HCT116 (cell line): ENCODE data around the gene KIN. TPM values are rescaled to one million over a fixed set of nuclear protein-coding genes. Genes with fewer than 3 reads are reported as not detected.
A peak's percentile ranks its signal among the peaks of the same experiment; 100 is the strongest.

Experiments used
- ATAC-seq: fragments of 200-7000 bp; cut with Tn5 transposase; 2 replicates; pipeline ENCODE4 v1.9.1; 2020; ENCODE audit warnings: mild to moderate bottlenecking, moderate library complexity
- BruUV-seq: library from RNA; stranded (reverse); fragments of 400-500 nt; replicated peaks from 2 replicates; lab custom pipeline; 2021; lab: Mats Ljungman, UMichigan
- CTCF ChIA-PET: fragments of 300-600 bp; sonication (Branson Sonifier 250); formaldehyde crosslinking; loops from one replicate; lab custom pipeline; 2021; ENCODE audit warnings: antibody characterized with exemption; lab: Charles Lee
- POLR2A ChIA-PET: fragments of 300-600, 350-600 bp; sonication (Branson Sonifier 250); formaldehyde crosslinking; loops from one replicate; lab custom pipeline; 2021; ENCODE audit warnings: antibody characterized with exemption; lab: Charles Lee
- RAD21 ChIA-PET, 2 experiments: fragments of 300-600 bp; sonication (Branson Sonifier 250); formaldehyde crosslinking; loops; one replicate each; lab custom pipeline; 2023; ENCODE audit warnings: low total read pairs in 2 of 2; ENCODE audit not compliant: uncharacterized antibody in 2 of 2, unreplicated experiment in 2 of 2, low non-redundant PET in 1 of 2; lab: Charles Lee
- DNase-seq: peaks from one replicate; pipeline ENCODE4 v3.0.0-alpha.2; 2010; ENCODE audit warnings: low read depth, low spot score
- H2AFZ ChIP-seq: fragments of 200-600 bp; shearing (Covaris generic), sonication (generic); 2 replicates; pipeline ENCODE4 v1.6.1; 2017; ENCODE audit warnings: low read depth, mixed run types, mixed read lengths, antibody characterized with exemption, low read length; ENCODE audit not compliant: poor library complexity, severe bottlenecking
- H3K27ac ChIP-seq: 2 replicates; pipeline ENCODE4 v1.5.1; 2012; ENCODE audit warnings: low read depth, low read length
- H3K27me3 ChIP-seq: fragments of 200-600 bp; sonication (generic); 2 replicates; pipeline ENCODE4 v1.6.1; 2016; ENCODE audit warnings: mixed run types, low read length, mixed read lengths; ENCODE audit not compliant: insufficient read depth
- H3K36me3 ChIP-seq, 2 experiments: fragments of 200-500 bp in 1 of 2; fragments of 200-600 bp in 1 of 2; sonication (Bioruptor generic) in 1 of 2; sonication (generic) in 1 of 2; 2 replicates each; pipeline versions ENCODE4 v1.5.1 to v1.6.1; 2014 to 2016; ENCODE audit warnings: low read length in 2 of 2, inconsistent platforms in 1 of 2, mixed read lengths in 1 of 2, mixed run types in 1 of 2; ENCODE audit not compliant: insufficient read depth in 2 of 2, control insufficient read depth in 1 of 2
- H3K4me1 ChIP-seq, 2 experiments: fragments of 200-600 bp in 1 of 2; sonication (generic) in 1 of 2; 2 replicates each; pipeline versions ENCODE4 v1.5.1 to v1.6.1; 2012 to 2017; ENCODE audit warnings: low read length in 2 of 2, inconsistent platforms in 1 of 2, mild to moderate bottlenecking in 1 of 2, mixed read lengths in 1 of 2, mixed run types in 1 of 2, moderate library complexity in 1 of 2; ENCODE audit not compliant: insufficient read depth in 2 of 2, control insufficient read depth in 1 of 2
- H3K4me2 ChIP-seq: fragments of 200-600 bp; sonication (generic); 2 replicates; pipeline ENCODE4 v1.6.1; 2017; ENCODE audit warnings: mixed run types, low read length, mixed read lengths
- H3K4me3 ChIP-seq, 2 experiments: fragments of 200-600 bp in 1 of 2; sonication (generic) in 1 of 2; replicated peaks in 1 of 2; 2 replicates each; pipeline ENCODE4 v1.5.1; 2011 to 2016; ENCODE audit warnings: low read length in 2 of 2, control low read depth in 1 of 2, low read depth in 1 of 2, mild to moderate bottlenecking in 1 of 2, mixed read lengths in 1 of 2, mixed run types in 1 of 2
- H3K79me2 ChIP-seq: fragments of 200-600 bp; sonication (generic); 2 replicates; pipeline ENCODE4 v1.6.1; 2017; ENCODE audit warnings: mild to moderate bottlenecking, mixed run types, low read length, moderate library complexity, mixed read lengths; ENCODE audit not compliant: insufficient read depth
- H3K9ac ChIP-seq: fragments of 200-600 bp; sonication (generic); 2 replicates; pipeline ENCODE4 v1.6.1; 2016; ENCODE audit warnings: low read length, mixed read lengths
- H3K9me2 ChIP-seq: fragments of 200-600 bp; sonication (generic), shearing (Covaris generic); 2 replicates; pipeline ENCODE4 v1.6.1; 2017; ENCODE audit warnings: mixed run types, mild to moderate bottlenecking, moderate library complexity; ENCODE audit not compliant: insufficient read depth
- H3K9me3 ChIP-seq, 2 experiments: fragments of 200-500 bp in 1 of 2; fragments of 200-600 bp in 1 of 2; sonication (Bioruptor generic) in 1 of 2; sonication (generic) in 1 of 2; 2 replicates each; pipeline ENCODE4 v1.6.1; 2014 to 2017; ENCODE audit warnings: low read length in 2 of 2, mixed read lengths in 2 of 2, inconsistent platforms in 1 of 2, low read depth in 1 of 2, mild to moderate bottlenecking in 1 of 2, mixed run types in 1 of 2, moderate library complexity in 1 of 2; ENCODE audit not compliant: control insufficient read depth in 1 of 2, insufficient read depth in 1 of 2
- H4K20me1 ChIP-seq: fragments of 200-600 bp; sonication (generic), shearing (Covaris generic); 2 replicates; pipeline ENCODE4 v1.6.1; 2017; ENCODE audit warnings: mixed run types, mild to moderate bottlenecking, moderate library complexity; ENCODE audit not compliant: insufficient read depth
- CBX3 ChIP-seq: IDR thresholded peaks from 2 replicates; pipeline ENCODE4 v1.6.1; 2012; ENCODE audit warnings: low read depth
- CEBPB ChIP-seq: IDR thresholded peaks from 2 replicates; pipeline ENCODE4 v1.6.1; 2012; ENCODE audit warnings: low read depth
- EGR1 ChIP-seq: IDR thresholded peaks from 2 replicates; pipeline ENCODE4 v1.6.1; 2012; ENCODE audit warnings: low read depth
- ELF1 ChIP-seq: IDR thresholded peaks from 2 replicates; pipeline ENCODE4 v1.6.1; 2012; ENCODE audit warnings: low read depth, borderline replicate concordance
- EZH2 ChIP-seq: fragments of 200-600 bp; sonication (generic); IDR thresholded peaks from 2 replicates; pipeline ENCODE4 v1.6.1; 2017; ENCODE audit warnings: antibody characterized with exemption, mixed run types
- FOSL1 ChIP-seq: IDR thresholded peaks from 2 replicates; pipeline ENCODE4 v1.6.1; 2012; ENCODE audit warnings: low read depth
- JUND ChIP-seq: IDR thresholded peaks from 2 replicates; pipeline ENCODE4 v1.6.1; 2012
- POLR2A ChIP-seq: IDR thresholded peaks from 2 replicates; pipeline ENCODE4 v1.7.0; 2011; ENCODE audit warnings: borderline replicate concordance; ENCODE audit not compliant: insufficient read depth, insufficient read length; ENCODE audit errors: extremely low read depth
- RAD21 ChIP-seq: IDR thresholded peaks from 2 replicates; pipeline ENCODE4 v1.6.1; 2012; ENCODE audit warnings: low read depth, mild to moderate bottlenecking
- SP1 ChIP-seq: IDR thresholded peaks from 2 replicates; pipeline ENCODE4 v1.6.1; 2012; ENCODE audit warnings: low read depth
- YY1 ChIP-seq: IDR thresholded peaks from 2 replicates; pipeline ENCODE4 v1.6.1; 2011; ENCODE audit warnings: low read length, low read depth, moderate library complexity, mild to moderate bottlenecking; ENCODE audit not compliant: insufficient replicate concordance; ENCODE audit errors: extremely low read depth
- ZFX ChIP-seq: fragments of 450-650 bp; IDR thresholded peaks from 2 replicates; pipeline ENCODE4 v1.6.1; 2017
- intact Hi-C: fragments of 100-400 bp; cut with micrococcal nuclease; formaldehyde crosslinking; loops from 2 replicates; pipeline ENCODE4 v1.10.0; 2022
- total RNA-seq: library from RNA; stranded (reverse); gene quantifications from one replicate; pipeline ENCODE4 v1.2.1, GENCODE V29; 2021; ENCODE audit not compliant: unreplicated experiment
- TF ChIP-seq, protein P1 (sequence below): IDR thresholded peaks from 2 replicates; pipeline ENCODE4 v1.6.1; 2012
- TF ChIP-seq, protein P2 (sequence below): IDR thresholded peaks from 2 replicates; pipeline ENCODE4 v1.6.1; 2011; ENCODE audit warnings: mild to moderate bottlenecking, low read length, moderate library complexity; ENCODE audit not compliant: insufficient replicate concordance; ENCODE audit errors: extremely low read depth
- TF ChIP-seq, protein P3 (sequence below), 3 experiments: fragments of 200-600 bp in 1 of 3; sonication (generic) in 1 of 3; IDR thresholded peaks in 2 of 3; conservative IDR thresholded peaks in 1 of 3; 2 replicates each; pipeline ENCODE4 v1.5.1; 2012 to 2017; ENCODE audit warnings: low read depth in 2 of 3, low read length in 2 of 3, antibody characterized with exemption in 1 of 3, borderline replicate concordance in 1 of 3, control low read depth in 1 of 3, mild to moderate bottlenecking in 1 of 3, mixed read lengths in 1 of 3, mixed run types in 1 of 3, moderate library complexity in 1 of 3; ENCODE audit not compliant: insufficient read depth in 1 of 3

KIN gene
- total RNA-seq, 1 experiment from 2014 or later, result 13.6 TPM

DNA sequence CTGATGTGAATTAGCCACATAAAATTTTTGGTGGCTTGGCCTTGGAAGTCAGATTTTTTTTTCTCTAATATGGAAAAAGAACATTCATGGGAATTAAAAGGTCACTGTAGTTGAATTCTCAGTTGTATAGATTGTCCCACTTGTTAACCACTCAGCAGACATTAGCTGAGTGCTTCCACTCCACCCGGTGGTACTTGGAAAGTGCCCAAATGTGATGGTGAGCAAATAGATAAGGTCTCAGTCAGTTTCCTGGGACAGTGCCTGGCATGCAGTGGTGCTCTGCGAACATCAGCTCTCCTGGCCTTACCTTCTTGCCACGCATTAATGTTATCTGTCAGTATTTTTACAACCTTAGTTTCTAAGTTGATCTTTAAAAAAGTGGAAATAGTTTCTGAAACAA is 1.6 kb upstream of the KIN start:
- no peak for ATAC-seq
- Histone ChIP-seq H3K9me2 (no peaks in the 10 kb centered on the region), H3K79me2 (peaks cover 99% of the 10 kb centered on the region), H3K4me1 (peaks cover 16 to 33% of the 10 kb centered on the region in 2 experiments; a peak in 3 of 4 replicates), H3K9ac (peak overlapping the region; percentile 88), H3K27me3 (no peaks in the 10 kb centered on the region), H3K36me3 (peaks cover 0 to 5% of the 10 kb centered on the region in 2 experiments; a peak in 1 of 4 replicates), H3K4me2 (peak overlapping the region; percentile 87), H3K4me3 (peak overlapping the region; percentile 90 to 92), H4K20me1 (peaks cover 20% of the 10 kb centered on the region), H3K27ac (peak overlapping the region; percentile 75; the same call in 1 of the 2 replicates), H2AFZ (no peak overlapping the region), H3K9me3 (no peaks in the 10 kb centered on the region)
- ChIA-PET RAD21 (no interaction called here), POLR2A (no interaction called here), CTCF (no interaction called here)
- no TSS peak for BruUV-seq
- TF ChIP-seq ELF1, result no peak
- TF ChIP-seq, protein P1, sequence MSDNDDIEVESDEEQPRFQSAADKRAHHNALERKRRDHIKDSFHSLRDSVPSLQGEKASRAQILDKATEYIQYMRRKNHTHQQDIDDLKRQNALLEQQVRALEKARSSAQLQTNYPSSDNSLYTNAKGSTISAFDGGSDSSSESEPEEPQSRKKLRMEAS, result no peak
- TF ChIP-seq SP1, result no peak
- TF ChIP-seq CBX3, result no peak
- TF ChIP-seq EGR1, result no peak
- TF ChIP-seq YY1, result no peak
- no peak for TF ChIP-seq JUND
- TF ChIP-seq CEBPB, result no peak
- no peak for TF ChIP-seq POLR2A
- no peak for TF ChIP-seq ZFX
- TF ChIP-seq, protein P2, sequence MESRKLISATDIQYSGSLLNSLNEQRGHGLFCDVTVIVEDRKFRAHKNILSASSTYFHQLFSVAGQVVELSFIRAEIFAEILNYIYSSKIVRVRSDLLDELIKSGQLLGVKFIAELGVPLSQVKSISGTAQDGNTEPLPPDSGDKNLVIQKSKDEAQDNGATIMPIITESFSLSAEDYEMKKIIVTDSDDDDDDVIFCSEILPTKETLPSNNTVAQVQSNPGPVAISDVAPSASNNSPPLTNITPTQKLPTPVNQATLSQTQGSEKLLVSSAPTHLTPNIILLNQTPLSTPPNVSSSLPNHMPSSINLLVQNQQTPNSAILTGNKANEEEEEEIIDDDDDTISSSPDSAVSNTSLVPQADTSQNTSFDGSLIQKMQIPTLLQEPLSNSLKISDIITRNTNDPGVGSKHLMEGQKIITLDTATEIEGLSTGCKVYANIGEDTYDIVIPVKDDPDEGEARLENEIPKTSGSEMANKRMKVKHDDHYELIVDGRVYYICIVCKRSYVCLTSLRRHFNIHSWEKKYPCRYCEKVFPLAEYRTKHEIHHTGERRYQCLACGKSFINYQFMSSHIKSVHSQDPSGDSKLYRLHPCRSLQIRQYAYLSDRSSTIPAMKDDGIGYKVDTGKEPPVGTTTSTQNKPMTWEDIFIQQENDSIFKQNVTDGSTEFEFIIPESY, result no peak
- no peak for TF ChIP-seq EZH2
- no peak for TF ChIP-seq RAD21
- TF ChIP-seq FOSL1, result no peak
- TF ChIP-seq, protein P3, sequence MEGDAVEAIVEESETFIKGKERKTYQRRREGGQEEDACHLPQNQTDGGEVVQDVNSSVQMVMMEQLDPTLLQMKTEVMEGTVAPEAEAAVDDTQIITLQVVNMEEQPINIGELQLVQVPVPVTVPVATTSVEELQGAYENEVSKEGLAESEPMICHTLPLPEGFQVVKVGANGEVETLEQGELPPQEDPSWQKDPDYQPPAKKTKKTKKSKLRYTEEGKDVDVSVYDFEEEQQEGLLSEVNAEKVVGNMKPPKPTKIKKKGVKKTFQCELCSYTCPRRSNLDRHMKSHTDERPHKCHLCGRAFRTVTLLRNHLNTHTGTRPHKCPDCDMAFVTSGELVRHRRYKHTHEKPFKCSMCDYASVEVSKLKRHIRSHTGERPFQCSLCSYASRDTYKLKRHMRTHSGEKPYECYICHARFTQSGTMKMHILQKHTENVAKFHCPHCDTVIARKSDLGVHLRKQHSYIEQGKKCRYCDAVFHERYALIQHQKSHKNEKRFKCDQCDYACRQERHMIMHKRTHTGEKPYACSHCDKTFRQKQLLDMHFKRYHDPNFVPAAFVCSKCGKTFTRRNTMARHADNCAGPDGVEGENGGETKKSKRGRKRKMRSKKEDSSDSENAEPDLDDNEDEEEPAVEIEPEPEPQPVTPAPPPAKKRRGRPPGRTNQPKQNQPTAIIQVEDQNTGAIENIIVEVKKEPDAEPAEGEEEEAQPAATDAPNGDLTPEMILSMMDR (IDR thresholded peaks at IDR 0.05 in 2 of 3, conservative IDR thresholded peaks at IDR 0.05 in 1 of 3; ENCODE audit: borderline replicate concordance in 1 of 3, insufficient read depth in 1 of 3, low read depth in 2 of 3, low read length in 2 of 3), result no peak
- DNase-seq, result no peak
- intact Hi-C loops, result loop anchor here (2.0 to 5.0 kb wide), 2 partner anchors 29 to 1812 kb away; partner anchors contain the start of genes IL15RA and TAF3
